ENCODE results near the gene TOM1.

GRCh38 chr22:35327690-35328471 is 28.2 kb downstream of the TOM1 start:
- TF ChIP-seq CTCF (conservative IDR thresholded peaks at IDR 0.05; ENCODE audit: low read length) (no peak), EZH2phosphoT487 (IDR thresholded peaks at IDR 0.05; ENCODE audit: borderline replicate concordance) (no peak)
